ENCODE results near the gene SMIM24. TPM values are rescaled to one million over a fixed set of nuclear protein-coding genes. Genes with fewer than 3 reads are reported as not detected.
A peak's percentile ranks its signal among the peaks of the same experiment; 100 is the strongest.

The SMIM24 gene
- total and polyA plus RNA-seq, 10 of the 15 experiments (the other 5 are each of a cell fraction or from before 2014, with no cell fraction given) = 0.14 to 0.44 (median 0.23) TPM; not detected in 4

GRCh38 chr19:3434630-3435553 is 45.4 kb downstream of the SMIM24 start (continued):
- TF ChIP-seq NKRF (conservative IDR thresholded peaks at IDR 0.05) (peak; percentile 79), SREBF1 (IDR thresholded peaks at IDR 0.05; ENCODE audit: low read length) (peak; percentile 89), IRF3 (IDR thresholded peaks at IDR 0.05) (no peak), SIX5 (IDR thresholded peaks at IDR 0.05; ENCODE audit: low read depth, low read length, severe bottlenecking) (peak; percentile 98), CBFB (IDR thresholded peaks at IDR 0.05; ENCODE audit: low read depth) (peak; percentile 43; the same call in 1 of the 2 replicates), WRNIP1 (IDR thresholded peaks at IDR 0.05; ENCODE audit: borderline replicate concordance, low read depth, low read length) (no peak), TCF7 (IDR thresholded peaks at IDR 0.05; ENCODE audit: borderline replicate concordance) (no peak), MEF2B (IDR thresholded peaks at IDR 0.05; ENCODE audit: partially characterized antibody, poor library complexity, severe bottlenecking) (peak; percentile 44), ZBTB11 (CRISPR knock-in tag; IDR thresholded peaks at IDR 0.05) (peak; percentile 88), CREM (IDR thresholded peaks at IDR 0.05; ENCODE audit: low read depth) (peak; percentile 90), ZNF217 (IDR thresholded peaks at IDR 0.05) (no peak; the same call in 1 of the 2 replicates), SMAD1 (IDR thresholded peaks at IDR 0.05; ENCODE audit: low read depth, partially characterized antibody) (no peak), BMI1 (IDR thresholded peaks at IDR 0.05; ENCODE audit: borderline replicate concordance) (peak; percentile 72), MYB (IDR thresholded peaks at IDR 0.05; ENCODE audit: borderline replicate concordance, low read depth, low read length) (no peak), PBX3 (IDR thresholded peaks at IDR 0.05; ENCODE audit: insufficient replicate concordance, low read depth, low read length) (no peak), STAT1 (conservative IDR thresholded peaks at IDR 0.05) (peak; percentile 96; the same call in 1 of the 2 replicates), IKZF2 (IDR thresholded peaks at IDR 0.05) (peak in 1 of 2 experiments; percentile 12; a peak in 1 of 4 replicates), ZBTB33 (IDR thresholded peaks at IDR 0.05) (no peak)
